GM23338 (cell line): ENCODE results near the gene FBXO22.

Source experiments
- CTCF ChIP-seq, 2 experiments: fragments of 200-600 bp in 1 of 2; sonication (generic) in 1 of 2; conservative IDR thresholded peaks; 2 replicates each; pipeline versions ENCODE4 v1.5.1 to v1.6.1; 2016 to 2017; ENCODE audit warnings: antibody characterized with exemption in 2 of 2, low read depth in 2 of 2, mild to moderate bottlenecking in 2 of 2, moderate library complexity in 1 of 2
- ETS1 ChIP-seq: IDR thresholded peaks from 2 replicates; pipeline ENCODE4 v1.6.1; 2016; ENCODE audit warnings: antibody characterized with exemption
- EZH2 ChIP-seq: fragments of 200-600 bp; sonication (generic); IDR thresholded peaks from one replicate; pipeline ENCODE4 v1.8.0; 2017; ENCODE audit warnings: antibody characterized with exemption, mild to moderate bottlenecking, low read depth; ENCODE audit not compliant: unreplicated experiment
- EZH2phosphoT487 ChIP-seq: fragments of 200-600 bp; sonication (generic); IDR thresholded peaks from one replicate; pipeline ENCODE4 v1.8.1; 2018; ENCODE audit warnings: antibody characterized with exemption; ENCODE audit not compliant: unreplicated experiment
- JUNB ChIP-seq: IDR thresholded peaks from one replicate; pipeline ENCODE4 v1.6.1; 2016; ENCODE audit warnings: antibody characterized with exemption; ENCODE audit not compliant: unreplicated experiment
- NANOG ChIP-seq: IDR thresholded peaks from 2 replicates; pipeline ENCODE4 v1.6.1; 2016; ENCODE audit warnings: antibody characterized with exemption, borderline replicate concordance
- POLR2AphosphoS5 ChIP-seq: IDR thresholded peaks from 2 replicates; pipeline ENCODE4 v1.6.1; 2016; ENCODE audit warnings: antibody characterized with exemption, low read depth
- REST ChIP-seq: IDR thresholded peaks from one replicate; pipeline ENCODE4 v1.6.1; 2018; ENCODE audit warnings: antibody characterized with exemption; ENCODE audit not compliant: unreplicated experiment
- ZNF331 ChIP-seq: fragments of 250-450 bp; sonication (Bioruptor Pico); IDR thresholded peaks from 2 replicates; pipeline ENCODE4 v1.5.0; 2020; ENCODE audit warnings: low read depth, mild to moderate bottlenecking, moderate library complexity

GRCh38 chr15:75916978-75917377 is 13.3 kb downstream of the FBXO22 start:
- TF ChIP-seq CTCF (conservative IDR thresholded peaks at IDR 0.05; ENCODE audit: low read depth in 2 of 2): no peak
- TF ChIP-seq ZNF331 (CRISPR knock-in tag): no peak
- no peak for TF ChIP-seq POLR2AphosphoS5
- no peak for TF ChIP-seq JUNB
- TF ChIP-seq EZH2: no peak
- TF ChIP-seq REST: no peak
- no peak for TF ChIP-seq ETS1
- no peak for TF ChIP-seq EZH2phosphoT487
- no peak for TF ChIP-seq NANOG
